H9 (cell line): ENCODE measurements around the gene MYO10. TPM values are rescaled to one million over a fixed set of nuclear protein-coding genes. Genes with fewer than 3 reads are reported as not detected.

Source experiments
- DNase-seq: peaks from one replicate; pipeline ENCODE4 v3.0.0-alpha.2; 2017
- H2AFZ ChIP-seq: one replicate; pipeline ENCODE4 v1.6.1; 2013; ENCODE audit warnings: mild to moderate bottlenecking, low read length, control low read depth, moderate library complexity
- H2AK5ac ChIP-seq: 2 replicates; pipeline ENCODE4 v1.6.1; 2013; ENCODE audit warnings: low read length, control low read depth, mixed read lengths; ENCODE audit not compliant: insufficient read length
- H2BK120ac ChIP-seq: one replicate; pipeline ENCODE4 v1.6.1; 2013; ENCODE audit warnings: low read depth, mild to moderate bottlenecking, low read length, control low read depth, inconsistent platforms; ENCODE audit not compliant: poor library complexity, severe bottlenecking
- H2BK12ac ChIP-seq: 2 replicates; pipeline ENCODE4 v1.6.1; 2013; ENCODE audit warnings: low read length, control low read depth, mixed read lengths, low read depth; ENCODE audit not compliant: insufficient read length
- H2BK15ac ChIP-seq: 2 replicates; pipeline ENCODE4 v1.6.1; 2013; ENCODE audit warnings: low read depth, low read length, control low read depth
- H2BK20ac ChIP-seq: one replicate; pipeline ENCODE4 v1.6.1; 2013; ENCODE audit warnings: low read depth, mild to moderate bottlenecking, low read length, control low read depth, inconsistent platforms; ENCODE audit not compliant: poor library complexity, severe bottlenecking
- H2BK5ac ChIP-seq: 2 replicates; pipeline ENCODE4 v1.6.1; 2013; ENCODE audit warnings: low read length, control low read depth, mixed read lengths; ENCODE audit not compliant: insufficient read length
- H3K14ac ChIP-seq: 2 replicates; pipeline ENCODE4 v1.6.1; 2013; ENCODE audit warnings: low read length, control low read depth; ENCODE audit not compliant: insufficient read depth
- H3K18ac ChIP-seq: 2 replicates; pipeline ENCODE4 v1.6.1; 2013; ENCODE audit warnings: low read depth, mild to moderate bottlenecking, mixed read lengths, low read length, control low read depth; ENCODE audit not compliant: insufficient read length
- H3K23ac ChIP-seq: 2 replicates; pipeline ENCODE4 v1.6.1; 2013; ENCODE audit warnings: low read length, control low read depth, mixed read lengths, low read depth; ENCODE audit not compliant: insufficient read length
- H3K23me2 ChIP-seq: 2 replicates; pipeline ENCODE4 v1.6.1; 2013; ENCODE audit warnings: low read depth, mild to moderate bottlenecking, mixed read lengths, low read length, control low read depth; ENCODE audit not compliant: insufficient read length, poor library complexity, severe bottlenecking
- H3K27ac ChIP-seq: 2 replicates; pipeline ENCODE4 v1.5.1; 2013; ENCODE audit warnings: low read length, control low read depth, mixed read lengths, low read depth; ENCODE audit not compliant: insufficient read length
- H3K27me3 ChIP-seq: 2 replicates; pipeline ENCODE4 v1.6.1; 2013; ENCODE audit warnings: low read length, control low read depth, inconsistent platforms; ENCODE audit not compliant: insufficient read depth
- H3K4ac ChIP-seq: 2 replicates; pipeline ENCODE4 v1.6.1; 2013; ENCODE audit warnings: low read depth, mild to moderate bottlenecking, control low read depth, inconsistent platforms, low read length, moderate library complexity
- H3K4me1 ChIP-seq: 2 replicates; pipeline ENCODE4 v1.6.1; 2013; ENCODE audit warnings: low read length, control low read depth, inconsistent platforms; ENCODE audit not compliant: insufficient read depth
- H3K4me2 ChIP-seq: 2 replicates; pipeline ENCODE4 v1.6.1; 2013; ENCODE audit warnings: low read length, control low read depth, mixed read lengths; ENCODE audit not compliant: insufficient read length, insufficient read depth
- H3K56ac ChIP-seq: 2 replicates; pipeline ENCODE4 v1.6.1; 2013; ENCODE audit warnings: low read depth, mild to moderate bottlenecking, mixed read lengths, low read length, control low read depth; ENCODE audit not compliant: insufficient read length
- H3K79me1 ChIP-seq: 2 replicates; pipeline ENCODE4 v1.6.1; 2013; ENCODE audit warnings: low read depth, mild to moderate bottlenecking, moderate library complexity, low read length, control low read depth, inconsistent platforms; ENCODE audit not compliant: insufficient read depth, poor library complexity, severe bottlenecking
- H3K79me2 ChIP-seq: 2 replicates; pipeline ENCODE4 v1.6.1; 2013; ENCODE audit warnings: low read length, control low read depth, inconsistent platforms; ENCODE audit not compliant: insufficient read depth
- H3K9ac ChIP-seq: 2 replicates; pipeline ENCODE4 v1.6.1; 2013; ENCODE audit warnings: low read length, control low read depth, mixed read lengths; ENCODE audit not compliant: insufficient read length; ENCODE audit errors: extremely low read depth
- H3K9me3 ChIP-seq: one replicate; pipeline ENCODE4 v1.6.1; 2013; ENCODE audit warnings: low read depth, low read length, inconsistent platforms; ENCODE audit not compliant: control insufficient read depth
- H3T11ph ChIP-seq: one replicate; pipeline ENCODE4 v1.6.1; 2013; ENCODE audit warnings: mild to moderate bottlenecking, low read length, control low read depth, inconsistent platforms
- H4K20me1 ChIP-seq: one replicate; pipeline ENCODE4 v1.6.1; 2013; ENCODE audit not compliant: control insufficient read depth, insufficient read length, insufficient read depth
- H4K5ac ChIP-seq: 2 replicates; pipeline ENCODE4 v1.6.1; 2013; ENCODE audit warnings: low read depth, mild to moderate bottlenecking, mixed read lengths, low read length, control low read depth; ENCODE audit not compliant: insufficient read length
- H4K8ac ChIP-seq: replicated peaks from 2 replicates; pipeline ENCODE4 v1.6.1; 2013; ENCODE audit warnings: low read length, control low read depth, mixed read lengths, low read depth; ENCODE audit not compliant: insufficient read length
- H4K91ac ChIP-seq: 2 replicates; pipeline ENCODE4 v1.6.1; 2013; ENCODE audit warnings: low read depth, mild to moderate bottlenecking, moderate library complexity, mixed read lengths, low read length, control low read depth; ENCODE audit not compliant: insufficient read length
- H3K27ac Mint-ChIP-seq, 3 experiments: 2 replicates in 2 of 3; 3 replicates in 1 of 3; pipeline ENCODE4 v1.8.0; 2020 to 2021; ENCODE audit warnings: mixed read lengths in 3 of 3, mild to moderate bottlenecking in 1 of 3, moderate library complexity in 1 of 3
- H3K27me3 Mint-ChIP-seq: 2 replicates; pipeline ENCODE4 v1.8.0; 2021; ENCODE audit warnings: low read depth, mild to moderate bottlenecking, moderate library complexity, mixed read lengths
- H3K36me3 Mint-ChIP-seq, 3 experiments: 2 replicates in 2 of 3; 3 replicates in 1 of 3; pipeline ENCODE4 v1.8.0; 2020 to 2021; ENCODE audit warnings: low read depth in 3 of 3, mixed read lengths in 3 of 3; ENCODE audit not compliant: insufficient read depth in 1 of 3
- H3K4me1 Mint-ChIP-seq, 2 experiments: 2 replicates each; pipeline ENCODE4 v1.8.0; 2020; ENCODE audit warnings: mixed read lengths in 2 of 2
- H3K4me3 Mint-ChIP-seq, 2 experiments: 2 replicates in 1 of 2; 3 replicates in 1 of 2; pipeline ENCODE4 v1.8.0; 2020 to 2021; ENCODE audit warnings: mild to moderate bottlenecking in 2 of 2, mixed read lengths in 2 of 2, moderate library complexity in 1 of 2
- H3K9me3 Mint-ChIP-seq, 2 experiments: 2 replicates in 1 of 2; 3 replicates in 1 of 2; pipeline ENCODE4 v1.8.0; 2020; ENCODE audit warnings: mild to moderate bottlenecking in 2 of 2, mixed read lengths in 2 of 2, moderate library complexity in 1 of 2
- CTCF ChIP-seq: fragments of 200-600 bp; sonication (generic); conservative IDR thresholded peaks from 3 replicates; pipeline ENCODE4 v1.8.0; 2021; ENCODE audit warnings: antibody characterized with exemption, mild to moderate bottlenecking
- WGBS: extraction: QIAGEN DNeasy Blood & Tissue Kit; methylation state at CpG from one replicate; pipeline ENCODE4 v1.1.7; 2013; ENCODE audit warnings: missing lambda C conversion rate, low lambda C conversion rate, mixed read lengths; ENCODE audit not compliant: insufficient read length; ENCODE audit errors: extremely low coverage; 5-methylcytosine and 5-hydroxymethylcytosine counted together
- total RNA-seq: library from RNA; stranded (reverse); gene quantifications from 2 replicates; pipeline ENCODE4 v1.2.1, GENCODE V29; 2021

The MYO10 gene
- total RNA-seq, 1 experiment from 2014 or later: 127 TPM

DNA sequence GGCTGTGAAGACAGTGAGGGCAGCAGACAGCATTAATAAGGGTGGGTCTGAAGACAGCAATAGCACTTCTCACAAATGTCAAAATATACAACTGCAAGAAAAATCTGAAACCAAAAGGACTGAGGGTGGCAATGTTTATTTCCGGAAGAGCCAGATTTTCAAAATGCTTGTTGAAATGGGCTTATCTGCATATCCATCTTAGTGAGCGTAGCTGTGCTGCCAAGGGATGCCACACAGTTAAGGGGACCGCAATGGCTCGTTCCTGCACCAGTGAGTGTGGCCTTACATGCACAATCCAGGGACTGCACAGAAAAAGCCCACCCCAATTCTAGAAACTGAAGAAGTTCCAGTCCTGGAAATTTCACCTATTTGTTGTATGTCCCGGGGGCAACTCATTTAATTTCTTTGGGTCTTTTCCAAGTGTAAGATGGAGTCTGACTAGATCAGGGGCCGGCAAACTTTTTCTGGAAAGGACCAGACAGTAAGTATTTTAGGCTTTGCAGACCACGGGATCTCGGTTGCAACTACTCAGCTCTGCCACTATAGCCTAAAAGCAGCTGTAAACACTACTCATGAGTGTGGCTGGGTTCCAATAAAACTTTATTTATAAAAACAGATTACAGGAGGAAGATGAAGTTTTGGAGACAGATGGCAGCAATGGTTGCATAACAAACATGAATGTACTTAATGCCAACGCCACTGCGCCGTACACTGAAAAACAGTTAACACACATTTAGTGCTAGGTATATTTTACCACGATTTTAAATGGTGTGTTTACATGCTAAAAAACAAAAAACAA, 154.1 kb downstream of the MYO10 start:
- no peaks in the 10 kb centered on the region for H3K79me2 ChIP-seq

More for the DNA sequence above, 154.1 kb downstream of the MYO10 start:
- H3K9me3 Mint-ChIP-seq: no peaks in the 10 kb centered on the region
- H3K27ac Mint-ChIP-seq: peak overlapping the region in 1 of 3 experiments; percentile 11; a peak in 1 of 7 replicates
- no peak overlapping the region for H3K4ac ChIP-seq
- H3K23ac ChIP-seq: no peak overlapping the region
- no peak overlapping the region for H2BK20ac ChIP-seq
- no peak overlapping the region for H2BK120ac ChIP-seq
- peaks cover 2% of the 10 kb centered on the region; the same call in 1 of the 2 replicates for H3K4me1 ChIP-seq
- no peak overlapping the region for H2BK12ac ChIP-seq
- no peaks in the 10 kb centered on the region for H3K27me3 Mint-ChIP-seq
- H3K4me3 Mint-ChIP-seq: no peak overlapping the region
- no peaks in the 10 kb centered on the region for H3K79me1 ChIP-seq
- H3K36me3 Mint-ChIP-seq: peaks cover 1 to 23% (median 19%) of the 10 kb centered on the region in 3 experiments; a peak in 6 of 7 replicates
- H4K91ac ChIP-seq: no peak overlapping the region
- no peaks in the 10 kb centered on the region for H3K23me2 ChIP-seq
- TF ChIP-seq CTCF: no peak
- no peak overlapping the region for H3K4me2 ChIP-seq
- H3K27me3 ChIP-seq: no peaks in the 10 kb centered on the region
- H4K5ac ChIP-seq: no peak overlapping the region
- H4K8ac ChIP-seq: no peak overlapping the region
- H3K14ac ChIP-seq: no peak overlapping the region
- H2AFZ ChIP-seq: no peak overlapping the region
- H3K9me3 ChIP-seq: no peaks in the 10 kb centered on the region
- WGBS: no CpG with 5 or more reads among the region's 12 CpGs
- H3T11ph ChIP-seq: no peak overlapping the region
- no peaks in the 10 kb centered on the region for H4K20me1 ChIP-seq
- no peak overlapping the region for H2BK15ac ChIP-seq
- no peak overlapping the region for H3K18ac ChIP-seq
- no peak overlapping the region for H3K9ac ChIP-seq
- H3K56ac ChIP-seq: no peak overlapping the region
- H3K4me1 Mint-ChIP-seq: peaks cover 16 to 22% of the 10 kb centered on the region in 2 experiments
- no peak overlapping the region for H2AK5ac ChIP-seq
- no peak for DNase-seq
- H2BK5ac ChIP-seq: no peak overlapping the region
- H3K27ac ChIP-seq: no peak overlapping the region
